NT2/D1 (cell line): ENCODE results near the gene GLCE.
"Not testable (repeated sequence)": the region's sequence is repeated elsewhere in the genome, so short reads cannot be mapped to it uniquely, and the experiment has no call there.

Source experiments
- DNase-seq: peaks from one replicate; pipeline ENCODE4 v3.0.0-alpha.2; 2011; ENCODE audit warnings: low read depth, low spot score
- H3K27me3 ChIP-seq: 2 replicates; pipeline ENCODE4 v1.6.0; 2011; ENCODE audit warnings: mild to moderate bottlenecking; ENCODE audit not compliant: insufficient read length, insufficient read depth
- H3K36me3 ChIP-seq: 2 replicates; pipeline ENCODE4 v1.6.1; 2011; ENCODE audit warnings: mild to moderate bottlenecking, low read length, mixed read lengths; ENCODE audit not compliant: insufficient read depth, insufficient read length
- H3K4me1 ChIP-seq: 2 replicates; pipeline ENCODE4 v1.5.1; 2011; ENCODE audit not compliant: insufficient read depth, insufficient read length
- H3K4me3 ChIP-seq: 2 replicates; pipeline ENCODE4 v1.5.1; 2011; ENCODE audit warnings: low read depth; ENCODE audit not compliant: insufficient read length
- H3K9ac ChIP-seq: 2 replicates; pipeline ENCODE4 v1.6.0; 2011; ENCODE audit warnings: low read depth; ENCODE audit not compliant: insufficient read length
- H3K9me3 ChIP-seq: 2 replicates; pipeline ENCODE4 v1.5.1; 2011; ENCODE audit warnings: mild to moderate bottlenecking, low read length; ENCODE audit not compliant: insufficient read depth
- SUZ12 ChIP-seq: IDR thresholded peaks from 2 replicates; pipeline ENCODE4 v1.6.1; 2011; ENCODE audit not compliant: insufficient read length, insufficient read depth; ENCODE audit errors: extremely low read depth
- YY1 ChIP-seq: IDR thresholded peaks from 2 replicates; pipeline ENCODE4 v1.6.1; 2011; ENCODE audit not compliant: insufficient read length, insufficient read depth
- ZNF274 ChIP-seq: IDR thresholded peaks from 2 replicates; pipeline ENCODE4 v1.6.1; 2011; ENCODE audit warnings: mild to moderate bottlenecking, low read depth, low read length

Gene GLCE

GRCh38 chr15:69161079-69161877, 843 bp downstream of the GLCE start:
- Histone ChIP-seq H3K36me3 (no peaks in the 10 kb centered on the region), H3K4me1 (no peaks in the 10 kb centered on the region), H3K27me3 (peaks cover 26% of the 10 kb centered on the region), H3K4me3 (peak overlapping the region; percentile 73), H3K9ac (peak overlapping the region; percentile 84), H3K9me3 (no peaks in the 10 kb centered on the region)
- no peak for DNase-seq
- TF ChIP-seq YY1 (no peak), ZNF274 (no peak), SUZ12 (no peak)

GRCh38 chr15:69161878-69162213, 1.4 kb downstream of the GLCE start:
- Histone ChIP-seq H3K36me3 (no peaks in the 10 kb centered on the region), H3K9ac (peak overlapping the region; percentile 84), H3K4me1 (no peaks in the 10 kb centered on the region), H3K9me3 (no peaks in the 10 kb centered on the region), H3K27me3 (peaks cover 26% of the 10 kb centered on the region), H3K4me3 (peak overlapping the region; percentile 73)
- DNase-seq = no peak
- TF ChIP-seq SUZ12 (no peak), ZNF274 (no peak)

- H3K9me3 ChIP-seq = no peaks in the 10 kb centered on the region
- H3K36me3 ChIP-seq = no peaks in the 10 kb centered on the region
- H3K4me1 ChIP-seq = no peaks in the 10 kb centered on the region
- H3K4me3 ChIP-seq = no peak overlapping the region
- H3K27me3 ChIP-seq = peaks cover 23% of the 10 kb centered on the region
- H3K9ac ChIP-seq = no peak overlapping the region
- no peak for DNase-seq
- no peak for TF ChIP-seq SUZ12
Observed at GRCh38 chr15:69163141-69163669, 2.8 kb downstream of the GLCE start.

- no peak for TF ChIP-seq ZNF274
- no peak for TF ChIP-seq YY1
- no peak for TF ChIP-seq SUZ12
- Histone ChIP-seq H3K4me1 (no peaks in the 10 kb centered on the region), H3K27me3 (peaks cover 23% of the 10 kb centered on the region), H3K4me3 (no peak overlapping the region), H3K36me3 (no peaks in the 10 kb centered on the region), H3K9me3 (no peaks in the 10 kb centered on the region), H3K9ac (no peak overlapping the region)
- no peak for DNase-seq
Observed at GRCh38 chr15:69164807-69165636, 4.6 kb downstream of the GLCE start.

GRCh38 chr15:69165637-69166025, 5.2 kb downstream of the GLCE start:
- no peak overlapping the region for H3K9ac ChIP-seq
- H3K27me3 ChIP-seq = peaks cover 23% of the 10 kb centered on the region
- no peaks in the 10 kb centered on the region for H3K36me3 ChIP-seq
- TF ChIP-seq YY1 = no peak
- TF ChIP-seq ZNF274 = no peak
- no peak for TF ChIP-seq SUZ12
- H3K9me3 ChIP-seq = no peaks in the 10 kb centered on the region
- no peak for DNase-seq
- H3K4me3 ChIP-seq = no peak overlapping the region
- H3K4me1 ChIP-seq = no peaks in the 10 kb centered on the region

- no peak for DNase-seq
- Histone ChIP-seq H3K9me3 (no peaks in the 10 kb centered on the region), H3K36me3 (no peaks in the 10 kb centered on the region), H3K4me3 (no peak overlapping the region), H3K9ac (no peak overlapping the region), H3K4me1 (no peaks in the 10 kb centered on the region), H3K27me3 (peaks cover 12% of the 10 kb centered on the region)
- no peak for TF ChIP-seq SUZ12
- no peak for TF ChIP-seq ZNF274
- TF ChIP-seq YY1 = no peak
Observed at GRCh38 chr15:69167218-69167846, 6.9 kb downstream of the GLCE start.

GRCh38 chr15:69168361-69168760, 7.9 kb downstream of the GLCE start:
- H3K27me3 ChIP-seq, H3K4me1 ChIP-seq, H3K9ac ChIP-seq, H3K36me3 ChIP-seq, H3K4me3 ChIP-seq, H3K9me3 ChIP-seq, DNase-seq: not testable (repeated sequence)

GRCh38 chr15:69169540-69169939, 9.1 kb downstream of the GLCE start:
- H3K9me3 ChIP-seq = not testable (repeated sequence)

More at GRCh38 chr15:69169540-69169939, 9.1 kb downstream of the GLCE start:
- H3K36me3 ChIP-seq, H3K4me1 ChIP-seq, DNase-seq, H3K9ac ChIP-seq, H3K27me3 ChIP-seq, H3K4me3 ChIP-seq: not testable (repeated sequence)
